GM21381 (cell line): Measurements from ENCODE around the gene FAR1.

Experiments
- ATAC-seq: cut with Tn5 transposase; IDR thresholded peaks from one replicate; pipeline ENCODE4 v1.9.1; 2021; ENCODE audit warnings: mild to moderate bottlenecking, moderate library complexity; ENCODE audit not compliant: unreplicated experiment

FAR1 gene

DNA sequence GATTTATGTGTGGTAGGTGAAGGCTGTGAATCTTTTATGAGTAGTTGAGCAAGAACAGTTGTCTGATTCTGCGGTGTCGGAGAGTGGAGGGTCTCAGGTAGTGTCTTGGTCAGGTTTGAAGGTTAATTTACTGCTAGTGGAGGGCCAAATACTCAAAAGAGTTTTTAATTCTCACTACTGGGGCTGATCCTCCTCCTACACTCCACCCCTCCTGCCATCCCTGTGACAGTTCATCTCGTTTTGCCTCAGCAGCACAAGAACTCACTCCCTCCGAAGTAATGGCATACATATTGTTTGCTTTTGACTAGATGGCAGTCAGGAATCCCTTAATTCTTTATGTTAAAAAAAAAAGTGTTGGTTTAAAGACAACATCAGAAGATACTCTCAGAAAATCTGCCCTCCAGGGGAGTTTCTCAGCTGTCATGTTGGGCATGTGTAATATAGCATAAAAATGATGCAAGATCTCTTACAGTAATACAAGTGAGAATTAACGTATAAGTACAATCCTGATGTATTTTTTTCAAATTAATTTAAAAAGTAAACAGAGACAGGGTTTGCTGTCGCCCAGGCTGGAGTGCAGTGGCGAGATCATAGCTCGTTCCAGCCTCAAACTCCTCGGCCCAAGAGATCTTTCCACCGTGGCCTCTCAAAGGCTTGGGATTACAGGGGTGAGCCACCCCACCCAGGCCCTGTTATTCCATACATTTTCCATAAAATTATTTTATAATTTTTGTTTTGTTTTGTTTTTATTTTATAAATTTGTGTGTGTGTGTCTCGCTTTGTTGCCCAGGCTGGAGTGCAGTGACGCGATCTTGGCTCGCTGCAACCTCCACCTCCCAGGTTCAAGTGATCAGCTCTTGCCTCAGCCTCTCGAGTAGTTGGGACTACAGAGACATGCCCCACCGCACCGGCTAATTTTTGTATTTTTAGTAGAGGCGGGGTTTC lies 1.3 kb downstream of the FAR1 start:
- no peak for ATAC-seq

DNA sequence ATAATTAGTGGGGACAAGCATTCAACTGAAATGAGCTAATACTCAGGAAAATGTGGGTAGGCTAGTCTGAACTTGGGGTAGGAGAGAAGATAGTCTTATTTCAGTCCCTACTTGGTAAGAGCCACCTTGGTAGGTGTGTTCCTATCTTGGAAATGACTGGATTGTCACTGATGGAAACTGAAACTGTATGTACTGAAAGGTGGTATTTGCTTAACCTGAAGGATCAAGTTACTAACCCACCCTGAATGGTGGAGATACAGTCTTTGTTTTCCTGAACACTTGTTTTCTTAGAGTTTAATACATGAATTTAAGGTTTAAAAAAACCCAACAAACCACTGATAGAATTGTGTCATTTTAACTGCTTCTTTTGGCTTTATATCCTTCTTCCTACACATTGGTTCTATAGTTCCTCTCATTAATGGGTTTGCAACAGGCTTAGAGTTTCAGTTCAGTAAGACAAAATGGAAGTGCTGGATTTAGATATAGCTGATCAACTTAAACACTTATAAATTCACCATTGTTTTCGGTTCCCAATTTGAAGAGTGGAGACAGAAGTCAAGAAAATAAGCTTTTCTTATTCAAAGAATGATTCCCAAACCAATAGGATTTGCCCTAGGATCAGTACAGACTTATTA lies 4.2 kb downstream of the FAR1 start:
- no peak for ATAC-seq

DNA sequence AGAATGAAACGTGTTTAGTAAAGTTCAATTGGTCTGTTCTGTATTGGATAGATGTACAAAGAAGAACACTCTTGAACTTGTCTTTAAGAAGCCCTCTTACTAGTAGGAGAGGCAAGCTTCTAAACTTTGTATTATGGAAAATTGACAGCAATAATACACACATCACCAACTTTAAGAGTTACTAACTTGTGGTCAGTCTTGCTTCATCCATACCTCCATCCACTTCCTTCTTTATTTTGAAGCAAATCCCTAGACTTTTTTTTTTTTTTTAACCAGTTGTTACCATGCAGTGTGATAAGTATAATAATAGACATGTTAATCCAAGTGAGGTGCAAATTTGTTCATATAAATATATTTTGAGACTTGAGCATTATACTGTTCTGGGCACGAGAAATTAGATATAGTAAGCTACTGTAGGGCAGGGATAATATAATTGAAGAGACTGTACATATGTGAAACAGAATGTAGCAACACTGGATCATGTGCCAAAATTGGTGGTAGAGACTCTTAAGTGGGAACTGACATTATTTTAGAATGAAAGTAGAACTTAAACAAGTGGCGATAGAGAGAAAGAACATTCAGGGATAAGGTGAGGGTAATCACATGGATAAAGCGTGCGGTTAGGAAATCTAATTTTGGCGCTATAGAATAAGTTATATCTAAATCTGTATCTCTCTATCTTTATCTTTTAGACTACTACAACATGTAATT lies 6.5 kb downstream of the FAR1 start:
- ATAC-seq = no peak

DNA sequence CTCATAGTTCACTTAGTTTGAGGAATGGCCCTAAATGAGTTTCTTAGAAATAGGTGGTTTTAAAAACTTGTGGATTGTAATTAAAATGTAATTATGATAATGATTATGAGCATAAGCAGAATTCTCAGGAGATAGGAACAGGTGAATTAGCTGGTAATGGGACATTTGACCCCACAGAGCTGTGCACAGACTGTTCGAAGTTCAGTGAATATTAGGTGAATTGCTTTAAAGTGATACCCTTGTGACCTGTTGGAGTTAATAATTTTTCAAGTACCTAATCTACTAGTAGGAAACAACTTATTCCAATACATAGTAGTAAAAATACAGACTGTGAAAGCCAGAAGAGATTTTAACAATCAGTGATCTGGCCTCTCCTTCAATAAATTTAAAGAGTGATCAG lies 8.1 kb downstream of the FAR1 start:
- ATAC-seq = no peak

GRCh38 chr11:13679768-13680167 lies 11.3 kb downstream of the FAR1 start:
- ATAC-seq = no peak

DNA sequence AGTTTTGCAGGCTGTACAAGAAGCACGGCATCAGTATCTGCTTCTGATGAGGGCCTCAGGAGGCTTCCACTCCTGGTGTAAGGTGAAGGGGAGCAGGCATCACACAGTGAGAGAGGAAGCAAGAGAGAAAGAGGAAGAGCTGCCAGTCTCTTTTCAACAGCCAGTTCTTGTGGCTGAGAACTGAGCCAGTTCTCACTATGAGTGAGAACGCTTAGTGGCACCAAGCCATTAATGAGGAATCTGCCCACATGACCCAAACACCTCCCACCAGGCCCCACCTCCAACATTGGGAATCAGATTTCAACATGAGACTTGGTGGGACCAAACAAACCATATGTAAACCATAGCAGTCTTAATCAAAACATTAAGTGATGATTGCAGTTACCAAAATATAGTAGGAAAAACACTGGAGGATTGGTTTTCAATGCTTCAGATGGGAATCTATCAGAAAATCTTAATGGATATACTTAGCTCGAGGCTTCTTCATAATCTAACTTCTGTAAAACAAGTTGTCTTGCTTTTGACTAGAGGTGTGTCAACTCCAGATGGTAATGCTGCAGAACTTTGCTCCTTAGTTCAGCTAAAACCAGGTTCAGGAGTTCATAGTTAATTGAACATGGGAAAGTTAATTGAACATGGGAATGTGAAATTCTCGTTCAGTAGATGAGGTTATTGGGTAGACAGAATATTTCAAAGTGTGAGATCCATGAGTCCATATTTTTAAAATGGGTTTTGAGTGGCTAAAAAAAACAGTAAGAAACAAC lies 12.2 kb downstream of the FAR1 start:
- peak; percentile 88 for ATAC-seq

- no peak for ATAC-seq
Measured at GRCh38 chr11:13681446-13681845, 13.0 kb downstream of the FAR1 start.

- no peak for ATAC-seq
Measured at GRCh38 chr11:13682212-13682611, 13.7 kb downstream of the FAR1 start.

- ATAC-seq = no peak
Measured at GRCh38 chr11:13685461-13686108, 17.1 kb downstream of the FAR1 start.

DNA sequence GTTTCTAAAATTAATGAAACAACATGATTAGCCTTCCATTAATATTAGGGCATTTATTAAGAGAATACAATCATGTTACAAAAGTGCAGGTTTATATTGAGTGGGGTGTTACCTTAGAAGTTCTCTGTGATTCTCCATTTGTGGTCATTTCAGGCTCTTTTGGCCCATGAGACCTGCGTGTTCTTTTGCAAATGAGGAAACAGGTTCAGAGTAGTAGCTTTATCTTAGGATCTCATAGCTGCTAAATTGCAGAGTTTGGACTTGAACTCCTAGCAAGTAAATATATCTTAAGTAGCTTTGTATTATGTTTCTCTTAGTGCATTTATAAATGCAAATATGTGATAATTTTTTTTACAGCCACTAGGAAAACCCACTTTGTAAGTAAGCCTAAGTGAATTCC lies 18.3 kb downstream of the FAR1 start:
- ATAC-seq = no peak

- no peak for ATAC-seq
Measured at GRCh38 chr11:13687271-13687670, 18.8 kb downstream of the FAR1 start.

DNA sequence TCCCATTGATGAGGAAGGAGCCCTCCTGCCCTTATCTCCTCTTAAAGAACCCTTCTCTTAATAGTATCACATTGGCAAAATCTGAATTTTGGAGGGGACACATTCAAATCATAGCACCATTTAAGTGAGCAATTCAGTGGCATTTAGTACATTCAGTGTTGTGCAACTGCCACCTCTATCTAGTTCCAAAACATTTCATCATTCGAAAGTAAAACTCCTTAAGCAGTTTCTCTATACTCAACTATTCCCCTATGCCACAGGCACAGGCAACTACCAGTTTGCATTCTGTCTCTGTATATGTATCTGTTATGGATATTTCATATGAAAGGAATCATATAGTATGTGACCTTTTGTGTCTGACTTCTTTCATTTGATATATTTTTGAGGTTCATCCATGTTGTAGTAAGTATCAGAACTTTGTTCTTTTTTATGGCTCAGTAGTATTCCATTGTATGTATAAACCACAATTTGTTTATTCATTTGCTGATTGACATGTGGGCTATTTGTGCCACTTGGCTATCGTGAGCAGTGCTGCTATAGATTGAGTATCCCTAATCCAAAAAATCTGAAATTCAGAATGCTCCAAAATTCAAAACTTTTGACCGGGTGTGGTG lies 22.9 kb downstream of the FAR1 start:
- ATAC-seq = no peak

DNA sequence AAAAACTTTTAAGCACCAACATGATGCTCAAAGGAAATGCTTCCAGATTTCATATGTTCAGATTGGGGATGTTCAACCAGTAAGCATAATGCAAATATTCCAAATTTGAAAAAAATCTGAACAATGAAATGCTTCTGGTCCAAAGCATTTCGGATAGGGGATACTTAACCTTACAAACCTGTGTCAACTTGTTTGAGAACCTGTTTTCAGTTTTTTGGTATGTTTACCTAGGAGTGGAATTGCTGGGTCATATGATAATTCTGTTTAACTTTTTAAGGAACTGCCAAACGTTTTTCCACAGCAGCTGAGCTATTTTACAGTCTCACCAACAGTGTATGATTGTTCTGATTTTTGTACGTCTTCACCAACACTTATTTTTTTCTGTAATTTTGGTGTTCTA lies 23.7 kb downstream of the FAR1 start:
- ATAC-seq = no peak

DNA sequence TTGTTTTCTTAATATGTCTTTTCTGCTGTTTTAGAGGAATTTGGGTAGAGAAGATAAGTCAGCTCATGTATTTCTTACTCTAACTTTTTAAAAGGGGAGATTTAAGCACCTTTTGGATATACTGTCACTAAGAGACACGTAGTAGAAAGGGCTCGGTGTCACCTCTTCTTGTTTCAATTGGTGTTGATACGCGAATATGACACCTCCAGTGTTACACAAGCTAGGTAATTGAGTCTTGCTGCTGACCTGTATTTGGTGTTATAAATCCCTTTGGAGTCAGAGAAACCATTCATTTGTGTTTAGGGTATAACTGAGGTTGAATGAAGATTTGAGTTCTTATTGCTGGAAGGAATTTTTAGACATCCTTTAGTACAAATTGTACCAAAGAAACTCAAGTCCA lies 25.6 kb downstream of the FAR1 start:
- no peak for ATAC-seq

DNA sequence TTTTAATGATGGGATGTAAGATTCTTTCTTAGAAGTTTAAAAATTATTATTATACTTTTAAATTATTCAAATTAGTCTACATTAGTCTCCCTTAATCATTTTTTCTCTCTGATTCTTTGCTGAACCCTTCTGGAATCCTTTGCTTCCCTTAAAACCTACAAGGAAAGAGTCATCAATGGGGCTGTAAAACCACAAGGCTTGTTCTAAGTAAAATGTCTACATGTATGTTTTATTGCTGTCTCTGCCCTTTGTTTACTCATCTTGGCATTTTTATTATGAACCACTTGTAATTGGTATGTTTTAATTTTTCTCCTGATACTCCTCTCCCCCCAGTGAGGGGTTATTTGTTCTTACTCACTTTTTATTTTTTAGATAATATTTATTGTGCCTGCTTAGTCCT lies 27.4 kb downstream of the FAR1 start:
- no peak for ATAC-seq

DNA sequence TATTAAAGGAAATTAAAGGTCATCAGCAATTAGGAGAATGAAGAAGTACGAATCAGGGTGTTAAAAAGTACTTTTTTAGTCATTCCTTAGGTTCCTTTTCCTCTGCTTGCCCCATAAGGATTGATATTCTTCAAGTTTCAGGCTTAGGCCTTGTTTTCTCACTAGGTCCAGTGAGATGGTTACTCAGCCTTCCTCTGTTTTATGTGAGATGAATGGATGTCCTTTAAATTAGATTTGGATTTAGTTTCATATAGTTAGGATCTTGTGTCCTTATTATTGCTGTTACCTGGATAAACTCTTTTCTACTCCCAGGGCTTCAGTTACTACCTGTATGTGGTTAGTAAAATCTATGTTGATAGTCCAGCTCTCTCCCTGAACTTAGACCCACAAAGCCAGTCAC lies 29.2 kb downstream of the FAR1 start:
- no peak for ATAC-seq

DNA sequence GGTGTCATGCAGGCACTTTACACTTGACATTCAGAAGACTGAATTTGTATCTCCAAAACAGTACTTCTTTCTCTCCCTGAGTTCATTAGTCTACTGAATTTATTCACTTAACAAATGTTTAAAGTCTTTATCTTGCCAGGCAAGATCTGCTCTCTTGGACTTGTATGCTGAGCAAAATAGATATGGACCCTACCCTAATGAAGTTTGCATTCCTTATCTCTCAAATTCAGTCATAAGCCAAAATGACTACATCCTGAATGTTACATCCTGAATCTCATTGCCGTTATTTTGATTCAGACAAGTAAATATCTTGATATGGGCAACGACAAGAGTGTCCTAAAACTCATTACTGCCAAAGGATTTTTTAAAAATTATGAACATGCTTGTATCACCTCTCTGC lies 29.7 kb downstream of the FAR1 start:
- no peak for ATAC-seq

- no peak for ATAC-seq
Measured at GRCh38 chr11:13699041-13699440, 30.6 kb downstream of the FAR1 start.

DNA sequence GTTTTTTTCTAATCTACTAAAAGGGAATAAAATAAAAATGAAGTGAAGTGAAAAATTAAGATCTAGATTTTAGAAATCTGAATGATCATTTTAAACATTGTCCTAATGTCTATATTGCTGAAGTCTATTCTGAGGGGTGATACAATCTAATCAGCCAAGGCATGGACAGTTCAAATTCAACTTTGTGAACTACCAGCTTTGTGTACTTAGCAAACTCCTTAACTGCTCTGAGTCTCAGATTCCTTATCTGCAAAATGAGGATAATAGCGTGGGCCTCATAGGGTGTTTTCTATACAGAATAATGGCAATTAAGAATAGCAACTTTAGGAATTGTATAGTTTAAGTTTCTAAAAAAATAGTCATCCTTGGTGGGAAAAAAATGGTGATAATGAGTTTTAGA lies 31.4 kb downstream of the FAR1 start:
- no peak for ATAC-seq

DNA sequence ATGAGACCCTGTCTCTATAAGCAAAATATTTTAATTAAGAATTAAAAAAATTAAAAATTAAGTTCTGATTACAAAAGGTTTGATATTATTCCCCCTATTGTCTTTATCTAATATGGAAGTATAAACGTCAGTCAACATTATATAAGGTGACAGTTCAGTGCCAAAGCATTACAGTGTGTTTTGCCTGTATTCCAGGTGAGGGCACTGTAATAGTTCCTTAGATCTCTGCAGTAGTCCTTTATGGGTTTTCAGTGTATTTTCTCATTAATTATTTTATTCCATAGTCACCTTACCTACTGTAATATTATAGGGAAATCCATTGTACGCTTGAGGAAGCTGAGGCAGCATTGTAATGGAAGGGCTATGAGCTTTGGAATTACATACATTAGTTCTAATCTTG lies 33.0 kb downstream of the FAR1 start:
- ATAC-seq = no peak
